ENCODE measurements around the gene CATSPERD. TPM values are rescaled to one million over a fixed set of nuclear protein-coding genes. Genes with fewer than 3 reads are reported as not detected.
A peak's percentile ranks its signal among the peaks of the same experiment; 100 is the strongest.

The CATSPERD gene
- total RNA-seq, 1 experiment from 2014 or later = 0.50 TPM

DNA sequence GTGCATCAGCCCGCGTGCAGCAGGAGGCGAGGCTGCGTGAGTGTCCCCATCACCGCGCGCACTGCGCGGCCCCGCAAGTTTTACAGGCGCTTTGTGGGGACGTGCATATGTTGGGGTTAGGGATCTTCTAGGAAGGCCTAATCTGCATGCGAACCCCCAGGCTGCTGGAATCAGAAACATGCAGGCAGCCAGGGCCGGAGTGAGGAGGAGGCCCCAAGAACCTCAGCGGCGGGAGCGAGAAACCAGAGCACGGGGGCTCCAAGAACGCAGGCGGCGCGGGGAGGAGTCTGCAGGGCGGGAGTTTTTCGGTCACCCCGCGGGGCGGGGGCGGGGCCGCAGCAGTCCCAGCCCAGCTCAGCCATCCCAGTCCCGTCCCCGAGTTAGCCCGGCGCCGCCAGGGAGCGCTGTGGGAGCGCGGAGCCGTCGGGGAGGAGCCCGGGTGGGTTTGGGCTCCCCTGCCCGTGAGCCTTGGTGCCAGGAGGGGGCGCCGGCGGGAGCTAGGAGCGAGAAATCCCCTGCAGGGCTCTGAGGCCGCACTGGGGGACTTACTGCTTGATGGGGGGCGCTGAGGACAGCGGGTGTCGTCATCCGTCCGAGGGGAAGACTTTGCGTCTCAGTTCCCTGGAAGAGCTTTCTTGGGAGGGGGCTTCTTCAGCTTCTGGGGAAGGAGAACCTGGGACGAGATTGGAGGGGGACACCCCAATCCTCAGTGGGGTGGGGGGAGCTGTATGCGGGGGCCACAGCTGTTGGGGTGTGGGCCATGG, 83.5 kb downstream of the CATSPERD start (continued):
- TF ChIP-seq, protein P1, sequence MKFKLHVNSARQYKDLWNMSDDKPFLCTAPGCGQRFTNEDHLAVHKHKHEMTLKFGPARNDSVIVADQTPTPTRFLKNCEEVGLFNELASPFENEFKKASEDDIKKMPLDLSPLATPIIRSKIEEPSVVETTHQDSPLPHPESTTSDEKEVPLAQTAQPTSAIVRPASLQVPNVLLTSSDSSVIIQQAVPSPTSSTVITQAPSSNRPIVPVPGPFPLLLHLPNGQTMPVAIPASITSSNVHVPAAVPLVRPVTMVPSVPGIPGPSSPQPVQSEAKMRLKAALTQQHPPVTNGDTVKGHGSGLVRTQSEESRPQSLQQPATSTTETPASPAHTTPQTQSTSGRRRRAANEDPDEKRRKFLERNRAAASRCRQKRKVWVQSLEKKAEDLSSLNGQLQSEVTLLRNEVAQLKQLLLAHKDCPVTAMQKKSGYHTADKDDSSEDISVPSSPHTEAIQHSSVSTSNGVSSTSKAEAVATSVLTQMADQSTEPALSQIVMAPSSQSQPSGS (CRISPR knock-in tag; IDR thresholded peaks at IDR 0.05; ENCODE audit: borderline replicate concordance, low read depth) = peak; percentile 86; the same call in 1 of the 2 replicates
- peak; percentile 3; the same call in 1 of the 2 replicates for TF ChIP-seq ZNF423 (CRISPR knock-in tag; IDR thresholded peaks at IDR 0.05)
- TF ChIP-seq, protein P2, sequence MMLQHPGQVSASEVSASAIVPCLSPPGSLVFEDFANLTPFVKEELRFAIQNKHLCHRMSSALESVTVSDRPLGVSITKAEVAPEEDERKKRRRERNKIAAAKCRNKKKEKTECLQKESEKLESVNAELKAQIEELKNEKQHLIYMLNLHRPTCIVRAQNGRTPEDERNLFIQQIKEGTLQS (CRISPR knock-in tag; conservative IDR thresholded peaks at IDR 0.05) = 0 out of 2 replicates have a peak, but pooled peaks have one; percentile 39
- 0 out of 2 replicates have a peak, but pooled peaks have one; percentile 36 for TF ChIP-seq ATF1 (CRISPR knock-in tag; IDR thresholded peaks at IDR 0.05)
- peak; percentile 84; the same call in 1 of the 2 replicates for TF ChIP-seq TEAD4 (CRISPR knock-in tag; IDR thresholded peaks at IDR 0.05)
- TF ChIP-seq ZNF232 (CRISPR knock-in tag; IDR thresholded peaks at IDR 0.05) = peak; percentile 84
- TF ChIP-seq IRF2 (CRISPR knock-in tag; IDR thresholded peaks at IDR 0.05; ENCODE audit: borderline replicate concordance, low read depth) = 0 out of 2 replicates have a peak, but pooled peaks have one; percentile 16
- peak; percentile 73; the same call in 1 of the 2 replicates for TF ChIP-seq ZNF263 (CRISPR knock-in tag; IDR thresholded peaks at IDR 0.05; ENCODE audit: low read depth)
- peak; percentile 81; the same call in 1 of the 2 replicates for TF ChIP-seq NFE2L1 (CRISPR knock-in tag; IDR thresholded peaks at IDR 0.05)
- TF ChIP-seq, protein P3, sequence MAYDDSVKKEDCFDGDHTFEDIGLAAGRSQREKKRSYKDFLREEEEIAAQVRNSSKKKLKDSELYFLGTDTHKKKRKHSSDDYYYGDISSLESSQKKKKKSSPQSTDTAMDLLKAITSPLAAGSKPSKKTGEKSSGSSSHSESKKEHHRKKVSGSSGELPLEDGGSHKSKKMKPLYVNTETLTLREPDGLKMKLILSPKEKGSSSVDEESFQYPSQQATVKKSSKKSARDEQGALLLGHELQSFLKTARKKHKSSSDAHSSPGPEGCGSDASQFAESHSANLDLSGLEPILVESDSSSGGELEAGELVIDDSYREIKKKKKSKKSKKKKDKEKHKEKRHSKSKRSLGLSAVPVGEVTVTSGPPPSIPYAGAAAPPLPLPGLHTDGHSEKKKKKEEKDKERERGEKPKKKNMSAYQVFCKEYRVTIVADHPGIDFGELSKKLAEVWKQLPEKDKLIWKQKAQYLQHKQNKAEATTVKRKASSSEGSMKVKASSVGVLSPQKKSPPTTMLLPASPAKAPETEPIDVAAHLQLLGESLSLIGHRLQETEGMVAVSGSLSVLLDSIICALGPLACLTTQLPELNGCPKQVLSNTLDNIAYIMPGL (CRISPR knock-in tag; IDR thresholded peaks at IDR 0.05) = peak; percentile 95
- TF ChIP-seq, protein P4, sequence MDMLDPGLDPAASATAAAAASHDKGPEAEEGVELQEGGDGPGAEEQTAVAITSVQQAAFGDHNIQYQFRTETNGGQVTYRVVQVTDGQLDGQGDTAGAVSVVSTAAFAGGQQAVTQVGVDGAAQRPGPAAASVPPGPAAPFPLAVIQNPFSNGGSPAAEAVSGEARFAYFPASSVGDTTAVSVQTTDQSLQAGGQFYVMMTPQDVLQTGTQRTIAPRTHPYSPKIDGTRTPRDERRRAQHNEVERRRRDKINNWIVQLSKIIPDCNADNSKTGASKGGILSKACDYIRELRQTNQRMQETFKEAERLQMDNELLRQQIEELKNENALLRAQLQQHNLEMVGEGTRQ (CRISPR knock-in tag; IDR thresholded peaks at IDR 0.05) = 0 out of 2 replicates have a peak, but pooled peaks have one; percentile 32
- no peak; the same call in 1 of the 2 replicates for TF ChIP-seq FOXK1 (CRISPR knock-in tag; IDR thresholded peaks at IDR 0.05)
- peak; percentile 97 for TF ChIP-seq FOXP1 (CRISPR knock-in tag; IDR thresholded peaks at IDR 0.05; ENCODE audit: borderline replicate concordance)
- TF ChIP-seq, protein P5, sequence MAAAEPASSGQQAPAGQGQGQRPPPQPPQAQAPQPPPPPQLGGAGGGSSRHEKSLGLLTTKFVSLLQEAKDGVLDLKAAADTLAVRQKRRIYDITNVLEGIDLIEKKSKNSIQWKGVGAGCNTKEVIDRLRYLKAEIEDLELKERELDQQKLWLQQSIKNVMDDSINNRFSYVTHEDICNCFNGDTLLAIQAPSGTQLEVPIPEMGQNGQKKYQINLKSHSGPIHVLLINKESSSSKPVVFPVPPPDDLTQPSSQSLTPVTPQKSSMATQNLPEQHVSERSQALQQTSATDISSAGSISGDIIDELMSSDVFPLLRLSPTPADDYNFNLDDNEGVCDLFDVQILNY (CRISPR knock-in tag; IDR thresholded peaks at IDR 0.05) = peak; percentile 98
- 0 out of 2 replicates have a peak, but pooled peaks have one; percentile 73 for TF ChIP-seq FOXJ3 (CRISPR knock-in tag; IDR thresholded peaks at IDR 0.05; ENCODE audit: borderline replicate concordance)
- TF ChIP-seq, protein P6, sequence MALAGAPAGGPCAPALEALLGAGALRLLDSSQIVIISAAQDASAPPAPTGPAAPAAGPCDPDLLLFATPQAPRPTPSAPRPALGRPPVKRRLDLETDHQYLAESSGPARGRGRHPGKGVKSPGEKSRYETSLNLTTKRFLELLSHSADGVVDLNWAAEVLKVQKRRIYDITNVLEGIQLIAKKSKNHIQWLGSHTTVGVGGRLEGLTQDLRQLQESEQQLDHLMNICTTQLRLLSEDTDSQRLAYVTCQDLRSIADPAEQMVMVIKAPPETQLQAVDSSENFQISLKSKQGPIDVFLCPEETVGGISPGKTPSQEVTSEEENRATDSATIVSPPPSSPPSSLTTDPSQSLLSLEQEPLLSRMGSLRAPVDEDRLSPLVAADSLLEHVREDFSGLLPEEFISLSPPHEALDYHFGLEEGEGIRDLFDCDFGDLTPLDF (CRISPR knock-in tag; IDR thresholded peaks at IDR 0.05) = peak; percentile 72; the same call in 1 of the 2 replicates
- TF ChIP-seq, protein P7, sequence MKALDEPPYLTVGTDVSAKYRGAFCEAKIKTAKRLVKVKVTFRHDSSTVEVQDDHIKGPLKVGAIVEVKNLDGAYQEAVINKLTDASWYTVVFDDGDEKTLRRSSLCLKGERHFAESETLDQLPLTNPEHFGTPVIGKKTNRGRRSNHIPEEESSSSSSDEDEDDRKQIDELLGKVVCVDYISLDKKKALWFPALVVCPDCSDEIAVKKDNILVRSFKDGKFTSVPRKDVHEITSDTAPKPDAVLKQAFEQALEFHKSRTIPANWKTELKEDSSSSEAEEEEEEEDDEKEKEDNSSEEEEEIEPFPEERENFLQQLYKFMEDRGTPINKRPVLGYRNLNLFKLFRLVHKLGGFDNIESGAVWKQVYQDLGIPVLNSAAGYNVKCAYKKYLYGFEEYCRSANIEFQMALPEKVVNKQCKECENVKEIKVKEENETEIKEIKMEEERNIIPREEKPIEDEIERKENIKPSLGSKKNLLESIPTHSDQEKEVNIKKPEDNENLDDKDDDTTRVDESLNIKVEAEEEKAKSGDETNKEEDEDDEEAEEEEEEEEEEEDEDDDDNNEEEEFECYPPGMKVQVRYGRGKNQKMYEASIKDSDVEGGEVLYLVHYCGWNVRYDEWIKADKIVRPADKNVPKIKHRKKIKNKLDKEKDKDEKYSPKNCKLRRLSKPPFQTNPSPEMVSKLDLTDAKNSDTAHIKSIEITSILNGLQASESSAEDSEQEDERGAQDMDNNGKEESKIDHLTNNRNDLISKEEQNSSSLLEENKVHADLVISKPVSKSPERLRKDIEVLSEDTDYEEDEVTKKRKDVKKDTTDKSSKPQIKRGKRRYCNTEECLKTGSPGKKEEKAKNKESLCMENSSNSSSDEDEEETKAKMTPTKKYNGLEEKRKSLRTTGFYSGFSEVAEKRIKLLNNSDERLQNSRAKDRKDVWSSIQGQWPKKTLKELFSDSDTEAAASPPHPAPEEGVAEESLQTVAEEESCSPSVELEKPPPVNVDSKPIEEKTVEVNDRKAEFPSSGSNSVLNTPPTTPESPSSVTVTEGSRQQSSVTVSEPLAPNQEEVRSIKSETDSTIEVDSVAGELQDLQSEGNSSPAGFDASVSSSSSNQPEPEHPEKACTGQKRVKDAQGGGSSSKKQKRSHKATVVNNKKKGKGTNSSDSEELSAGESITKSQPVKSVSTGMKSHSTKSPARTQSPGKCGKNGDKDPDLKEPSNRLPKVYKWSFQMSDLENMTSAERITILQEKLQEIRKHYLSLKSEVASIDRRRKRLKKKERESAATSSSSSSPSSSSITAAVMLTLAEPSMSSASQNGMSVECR (CRISPR knock-in tag; IDR thresholded peaks at IDR 0.05; ENCODE audit: borderline replicate concordance) = peak; percentile 88; the same call in 1 of the 2 replicates
- TF ChIP-seq ZNF317 (CRISPR knock-in tag; IDR thresholded peaks at IDR 0.05; ENCODE audit: borderline replicate concordance, low read depth) = peak; percentile 60; the same call in 1 of the 2 replicates
- TF ChIP-seq, protein P8, sequence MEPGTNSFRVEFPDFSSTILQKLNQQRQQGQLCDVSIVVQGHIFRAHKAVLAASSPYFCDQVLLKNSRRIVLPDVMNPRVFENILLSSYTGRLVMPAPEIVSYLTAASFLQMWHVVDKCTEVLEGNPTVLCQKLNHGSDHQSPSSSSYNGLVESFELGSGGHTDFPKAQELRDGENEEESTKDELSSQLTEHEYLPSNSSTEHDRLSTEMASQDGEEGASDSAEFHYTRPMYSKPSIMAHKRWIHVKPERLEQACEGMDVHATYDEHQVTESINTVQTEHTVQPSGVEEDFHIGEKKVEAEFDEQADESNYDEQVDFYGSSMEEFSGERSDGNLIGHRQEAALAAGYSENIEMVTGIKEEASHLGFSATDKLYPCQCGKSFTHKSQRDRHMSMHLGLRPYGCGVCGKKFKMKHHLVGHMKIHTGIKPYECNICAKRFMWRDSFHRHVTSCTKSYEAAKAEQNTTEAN (CRISPR knock-in tag; IDR thresholded peaks at IDR 0.05) = peak; percentile 95
- TF ChIP-seq, protein P9, sequence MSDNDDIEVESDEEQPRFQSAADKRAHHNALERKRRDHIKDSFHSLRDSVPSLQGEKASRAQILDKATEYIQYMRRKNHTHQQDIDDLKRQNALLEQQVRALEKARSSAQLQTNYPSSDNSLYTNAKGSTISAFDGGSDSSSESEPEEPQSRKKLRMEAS (CRISPR knock-in tag; IDR thresholded peaks at IDR 0.05) = peak; percentile 98
- TF ChIP-seq, protein P10, sequence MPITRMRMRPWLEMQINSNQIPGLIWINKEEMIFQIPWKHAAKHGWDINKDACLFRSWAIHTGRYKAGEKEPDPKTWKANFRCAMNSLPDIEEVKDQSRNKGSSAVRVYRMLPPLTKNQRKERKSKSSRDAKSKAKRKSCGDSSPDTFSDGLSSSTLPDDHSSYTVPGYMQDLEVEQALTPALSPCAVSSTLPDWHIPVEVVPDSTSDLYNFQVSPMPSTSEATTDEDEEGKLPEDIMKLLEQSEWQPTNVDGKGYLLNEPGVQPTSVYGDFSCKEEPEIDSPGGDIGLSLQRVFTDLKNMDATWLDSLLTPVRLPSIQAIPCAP (CRISPR knock-in tag; IDR thresholded peaks at IDR 0.05) = peak; percentile 12; the same call in 1 of the 2 replicates
